ENCODE measurements around the gene SAMD8. TPM values are rescaled to one million over a fixed set of nuclear protein-coding genes. Genes with fewer than 3 reads are reported as not detected.
A peak's percentile ranks its signal among the peaks of the same experiment; 100 is the strongest.

SAMD8 gene
- total RNA-seq (ENCODE audit: low replicate concordance): 29.3 and 38.1 TPM in 2 replicates

DNA sequence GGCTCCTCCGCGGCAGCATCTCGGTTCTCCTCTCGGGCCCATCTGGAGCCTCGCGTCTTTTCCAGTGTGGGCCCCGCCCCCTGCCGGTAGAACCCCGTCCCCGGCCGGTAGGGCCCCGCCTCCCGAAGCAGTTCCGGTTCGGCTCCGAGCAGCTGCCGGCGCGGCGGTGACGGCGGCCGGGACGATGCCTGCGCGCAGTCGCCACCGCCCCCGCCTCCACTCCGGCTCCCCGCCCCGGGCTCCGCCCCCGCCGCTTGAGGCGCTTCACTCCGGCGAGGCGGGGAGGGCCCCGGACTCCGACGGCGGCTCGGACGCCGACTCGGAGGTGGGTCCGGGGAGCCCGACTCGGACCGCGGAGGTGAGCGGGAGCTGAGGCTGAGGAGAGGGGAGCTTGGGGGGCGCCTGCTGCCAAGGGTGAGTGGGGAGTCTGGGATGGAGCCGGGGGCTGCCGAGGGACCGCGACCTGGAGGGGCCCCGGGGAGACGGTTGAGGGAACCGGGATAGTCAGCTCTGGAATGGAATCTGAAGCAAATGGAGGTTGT is at the start of gene SAMD8:
TSS of gene SAMD8 (plus strand) at position 292 of the 542 bp plus-strand sequence. CDS start 38,873 bp downstream, outside the sequence.
- peak within 1 kb of the TSS; percentile 93 for H3K4me3 ChIP-seq (ENCODE audit: low read depth, low read length)
- TF ChIP-seq, protein P1, sequence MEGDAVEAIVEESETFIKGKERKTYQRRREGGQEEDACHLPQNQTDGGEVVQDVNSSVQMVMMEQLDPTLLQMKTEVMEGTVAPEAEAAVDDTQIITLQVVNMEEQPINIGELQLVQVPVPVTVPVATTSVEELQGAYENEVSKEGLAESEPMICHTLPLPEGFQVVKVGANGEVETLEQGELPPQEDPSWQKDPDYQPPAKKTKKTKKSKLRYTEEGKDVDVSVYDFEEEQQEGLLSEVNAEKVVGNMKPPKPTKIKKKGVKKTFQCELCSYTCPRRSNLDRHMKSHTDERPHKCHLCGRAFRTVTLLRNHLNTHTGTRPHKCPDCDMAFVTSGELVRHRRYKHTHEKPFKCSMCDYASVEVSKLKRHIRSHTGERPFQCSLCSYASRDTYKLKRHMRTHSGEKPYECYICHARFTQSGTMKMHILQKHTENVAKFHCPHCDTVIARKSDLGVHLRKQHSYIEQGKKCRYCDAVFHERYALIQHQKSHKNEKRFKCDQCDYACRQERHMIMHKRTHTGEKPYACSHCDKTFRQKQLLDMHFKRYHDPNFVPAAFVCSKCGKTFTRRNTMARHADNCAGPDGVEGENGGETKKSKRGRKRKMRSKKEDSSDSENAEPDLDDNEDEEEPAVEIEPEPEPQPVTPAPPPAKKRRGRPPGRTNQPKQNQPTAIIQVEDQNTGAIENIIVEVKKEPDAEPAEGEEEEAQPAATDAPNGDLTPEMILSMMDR (IDR thresholded peaks at IDR 0.05; ENCODE audit: insufficient read depth, low read length): peak; percentile 13
- DNase-seq (ENCODE audit: low read depth): peak; percentile 96

DNA sequence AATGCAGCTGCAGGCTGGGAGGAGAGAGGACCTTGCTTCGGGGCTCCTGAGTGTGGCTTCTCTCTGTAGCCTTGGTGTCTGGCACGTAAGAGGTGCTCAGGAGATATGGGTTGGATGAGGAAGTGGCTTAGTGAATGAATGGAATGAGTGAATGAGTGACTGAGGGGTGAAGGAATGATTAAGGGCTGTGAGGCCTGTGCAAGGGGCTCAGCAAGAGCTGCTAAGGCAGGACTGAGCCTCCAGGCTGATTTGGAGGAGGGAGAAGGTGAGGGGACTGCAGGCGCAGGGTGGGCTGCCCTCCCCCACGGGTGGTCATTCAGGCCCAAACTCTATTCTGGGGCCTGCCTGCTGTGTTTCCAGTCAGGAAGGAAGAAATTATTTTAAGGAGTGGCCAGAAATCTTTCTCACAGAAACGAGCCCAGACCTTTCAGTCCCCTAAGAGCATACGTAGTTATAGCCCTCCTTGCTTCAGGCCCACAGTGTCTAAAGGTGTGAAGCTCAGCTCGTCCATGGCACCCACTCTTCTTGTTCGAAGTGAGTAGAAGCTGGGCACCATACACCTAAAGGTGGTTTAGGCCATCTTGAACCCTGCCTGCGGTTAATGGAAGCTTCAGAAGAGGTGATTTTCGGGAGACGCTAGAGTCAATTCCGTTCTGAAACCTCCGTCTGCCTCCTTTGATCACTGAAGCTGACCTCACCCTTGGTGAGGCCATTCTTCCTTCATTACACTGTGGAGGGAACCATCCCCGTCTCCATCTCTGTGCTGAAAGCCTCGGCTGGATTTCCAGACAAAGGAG is 49.5 kb upstream of the SAMD8 start:
- TF ChIP-seq, protein P1 (IDR thresholded peaks at IDR 0.05; ENCODE audit: insufficient read depth, low read length): no peak
- no peak for DNase-seq (ENCODE audit: low read depth)
- H3K4me3 ChIP-seq (ENCODE audit: low read depth, low read length): no peak overlapping the region

DNA sequence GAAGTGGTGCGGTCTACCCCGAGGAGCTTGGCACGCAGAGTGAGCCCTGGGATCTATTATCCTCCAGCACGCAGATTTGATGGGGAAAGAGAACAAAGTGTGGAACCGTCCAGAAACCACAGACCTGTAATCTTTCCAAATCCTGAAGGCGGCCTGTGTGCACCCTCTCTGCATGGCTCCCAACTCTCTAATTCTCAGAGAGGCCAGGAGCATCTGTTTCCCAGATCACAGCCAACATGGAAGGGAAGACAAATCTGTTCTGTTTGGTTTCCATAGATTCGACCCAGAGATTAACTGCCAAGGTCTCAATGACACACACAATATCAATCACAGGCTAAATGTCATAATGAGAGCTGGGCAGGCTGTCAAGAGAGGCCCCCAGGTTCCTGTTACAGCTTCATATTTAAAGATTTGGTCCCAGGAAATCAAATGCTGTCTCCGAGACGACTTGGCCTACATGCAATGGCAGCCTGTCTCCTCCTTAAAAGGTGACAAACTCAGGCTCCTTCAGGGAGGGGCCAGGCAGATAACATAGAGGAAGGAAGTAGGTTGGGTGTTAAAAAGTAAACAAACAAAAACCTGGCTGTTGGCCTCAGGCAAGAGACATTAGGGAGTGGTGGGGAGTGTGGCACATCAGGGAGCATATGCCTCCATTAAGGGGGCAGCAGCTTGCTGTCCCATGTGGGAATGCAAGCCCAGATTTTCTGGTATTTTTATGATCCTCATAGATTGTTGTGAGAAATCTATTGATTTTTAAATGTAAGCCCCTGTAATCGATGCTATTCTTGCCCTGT is 48.8 kb upstream of the SAMD8 start:
- TF ChIP-seq, protein P1 (IDR thresholded peaks at IDR 0.05; ENCODE audit: insufficient read depth, low read length): no peak
- DNase-seq (ENCODE audit: low read depth): peak; percentile 95
- no peak overlapping the region for H3K4me3 ChIP-seq (ENCODE audit: low read depth, low read length)

DNA sequence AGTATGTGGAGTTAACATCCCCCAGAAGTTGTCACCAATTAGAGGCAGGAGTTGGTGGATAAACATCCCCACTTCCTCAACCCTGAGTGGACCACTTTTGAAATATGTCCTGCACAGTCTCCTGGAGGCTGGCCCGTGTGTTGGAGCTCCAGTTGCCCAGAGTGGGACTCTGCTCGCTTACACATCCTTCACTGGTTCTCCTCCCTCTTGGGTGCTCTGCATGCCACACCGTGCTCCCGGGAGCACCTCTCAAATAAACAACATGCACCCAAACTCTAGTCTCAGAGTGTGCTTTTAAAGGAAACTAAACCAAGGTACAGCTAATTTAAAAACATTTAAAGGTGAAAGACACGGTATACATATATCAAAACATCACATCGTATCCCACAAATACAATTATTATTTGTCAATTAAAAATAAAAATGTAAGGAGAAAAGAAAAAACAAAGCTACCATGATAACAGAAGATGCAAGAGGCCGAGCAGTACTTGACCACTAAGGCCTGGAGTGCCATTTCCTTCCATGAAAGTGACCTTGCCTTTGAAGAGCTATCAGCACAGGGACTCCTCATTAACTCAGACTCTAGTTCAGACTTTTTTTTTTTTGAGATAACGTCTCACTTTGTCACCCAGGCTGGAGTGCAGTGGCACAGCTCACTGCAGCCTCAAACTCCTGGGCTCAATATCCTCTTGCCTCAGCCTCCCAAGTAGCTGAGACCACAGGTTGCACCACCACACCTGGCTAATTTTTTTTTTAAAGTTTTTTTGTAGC is 47.8 kb upstream of the SAMD8 start:
- TF ChIP-seq, protein P1 (IDR thresholded peaks at IDR 0.05; ENCODE audit: insufficient read depth, low read length): no peak
- no peak for DNase-seq (ENCODE audit: low read depth)

DNA sequence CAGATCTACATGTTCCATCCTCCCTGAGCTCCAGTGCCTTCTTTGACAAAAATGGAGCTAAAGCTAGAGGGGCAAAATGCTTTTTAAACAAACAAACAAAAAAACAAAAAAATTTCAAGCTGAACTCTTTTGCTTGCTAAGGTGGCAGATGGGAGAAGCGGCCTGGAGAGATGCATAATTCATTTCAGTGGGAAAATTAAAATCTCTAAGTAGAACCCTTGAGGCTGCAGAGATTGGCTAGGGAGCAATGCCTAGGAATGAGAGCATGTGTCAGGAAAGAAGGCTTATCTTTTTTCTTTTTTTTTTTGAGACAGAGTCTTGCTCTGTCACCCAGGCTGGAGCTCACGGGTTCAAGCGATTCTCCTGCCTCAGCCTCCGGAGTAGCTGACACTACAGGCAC is 46.4 kb upstream of the SAMD8 start:
- TF ChIP-seq, protein P1 (IDR thresholded peaks at IDR 0.05; ENCODE audit: insufficient read depth, low read length): no peak
- no peak for DNase-seq (ENCODE audit: low read depth)

More for the DNA sequence above, 47.8 kb upstream of the SAMD8 start:
- no peak overlapping the region for H3K4me3 ChIP-seq (ENCODE audit: low read depth, low read length)

DNA sequence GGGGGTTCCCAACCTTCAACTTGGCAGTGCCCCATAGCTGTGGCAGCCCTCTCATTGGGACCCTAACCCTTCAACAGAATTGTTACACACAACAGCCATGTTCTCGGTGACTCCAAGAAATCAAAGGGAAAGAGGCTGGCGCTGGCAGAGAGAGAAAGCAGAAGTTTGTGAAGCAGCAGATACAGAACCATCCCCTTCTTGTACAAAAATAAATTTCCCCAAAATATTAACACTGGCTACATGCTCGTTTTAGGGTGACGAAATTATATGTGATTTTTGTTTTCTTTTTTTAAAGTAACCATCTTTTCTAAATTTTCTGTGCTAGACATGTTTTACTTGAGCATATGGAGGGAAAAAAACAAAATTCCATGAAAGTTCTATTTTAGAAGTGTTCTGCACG is 45.2 kb upstream of the SAMD8 start:
- TF ChIP-seq, protein P1 (IDR thresholded peaks at IDR 0.05; ENCODE audit: insufficient read depth, low read length): no peak
- no peak for DNase-seq (ENCODE audit: low read depth)
- H3K4me3 ChIP-seq (ENCODE audit: low read depth, low read length): no peak overlapping the region

More for the DNA sequence above, 46.4 kb upstream of the SAMD8 start:
- no peak overlapping the region for H3K4me3 ChIP-seq (ENCODE audit: low read depth, low read length)
